Esophagus squamous epithelium (tissue), 5 donors: ENCODE measurements around the gene HS3ST2. TPM values are rescaled to one million over a fixed set of nuclear protein-coding genes. Genes with fewer than 3 reads are reported as not detected.

Source experiments
- DNase-seq: peaks from one replicate; lab custom pipeline; 2025; lab: John Stamatoyannopoulos, UW
- H3K27ac ChIP-seq, 4 donors: fragments of 200-600 bp; sonication (generic); one replicate each; pipeline ENCODE4 v1.5.1; 2016 to 2019; ENCODE audit warnings: mild to moderate bottlenecking in 1 of 4
- H3K27me3 ChIP-seq, 4 donors: fragments of 200-600 bp; sonication (generic); 1 replicate in 3 of 4; 2 replicates in 1 of 4; pipeline versions ENCODE4 v1.5.1 to v1.6.0; 2017 to 2021; ENCODE audit warnings: antibody characterized with exemption in 1 of 4
- H3K36me3 ChIP-seq, 3 donors: fragments of 200-600 bp; sonication (generic); one replicate each; pipeline ENCODE4 v1.5.1; 2016 to 2019
- H3K4me1 ChIP-seq, 3 donors: fragments of 200-600 bp; sonication (generic); one replicate each; pipeline ENCODE4 v1.5.1; 2017 to 2019
- H3K4me3 ChIP-seq, 4 donors: fragments of 200-600 bp; sonication (generic); 1 replicate in 3 of 4; 2 replicates in 1 of 4; pipeline ENCODE4 v1.5.1; 2016 to 2019; ENCODE audit warnings: mild to moderate bottlenecking in 2 of 4, moderate library complexity in 1 of 4
- H3K9me3 ChIP-seq, 3 donors: fragments of 200-600 bp; sonication (generic); one replicate each; pipeline ENCODE4 v1.5.1; 2016 to 2019
- CTCF ChIP-seq, 6 experiments: fragments of 450-650 bp in 4 of 6; fragments of 200-600 bp in 2 of 6; sonication (generic) in 2 of 6; IDR thresholded peaks; one replicate each; pipeline ENCODE4 v1.5.1; 2016 to 2019; ENCODE audit warnings: antibody characterized with exemption in 6 of 6, mild to moderate bottlenecking in 4 of 6, moderate library complexity in 4 of 6
- POLR2A ChIP-seq, 4 donors: fragments of 450-650 bp; IDR thresholded peaks; one replicate each; pipeline ENCODE4 v1.6.1; 2017; ENCODE audit warnings: antibody characterized with exemption in 4 of 4, mild to moderate bottlenecking in 4 of 4, moderate library complexity in 3 of 4
- WGBS, 2 donors: methylation state at CpG; one replicate each; pipeline ENCODE4 v1.1.5; 2018; 5-methylcytosine and 5-hydroxymethylcytosine counted together
- intact Hi-C: fragments of 100-400 bp; cut with DNase I; formaldehyde crosslinking; loops from one replicate; pipeline ENCODE4 v1.15.0; 2022
- total RNA-seq, 4 donors: library from RNA; depleted of rRNA; stranded (reverse); fragments of >200 nt; gene quantifications; one replicate each; pipeline ENCODE4 v1.1.0, GENCODE V29; 2016
- donor health status: DM: yes; HTN: yes; CAD: no.

Gene HS3ST2
- total RNA-seq, 4 donors from 2014 or later: 0.12 to 0.76 (median 0.30) TPM; not detected in 1

DNA sequence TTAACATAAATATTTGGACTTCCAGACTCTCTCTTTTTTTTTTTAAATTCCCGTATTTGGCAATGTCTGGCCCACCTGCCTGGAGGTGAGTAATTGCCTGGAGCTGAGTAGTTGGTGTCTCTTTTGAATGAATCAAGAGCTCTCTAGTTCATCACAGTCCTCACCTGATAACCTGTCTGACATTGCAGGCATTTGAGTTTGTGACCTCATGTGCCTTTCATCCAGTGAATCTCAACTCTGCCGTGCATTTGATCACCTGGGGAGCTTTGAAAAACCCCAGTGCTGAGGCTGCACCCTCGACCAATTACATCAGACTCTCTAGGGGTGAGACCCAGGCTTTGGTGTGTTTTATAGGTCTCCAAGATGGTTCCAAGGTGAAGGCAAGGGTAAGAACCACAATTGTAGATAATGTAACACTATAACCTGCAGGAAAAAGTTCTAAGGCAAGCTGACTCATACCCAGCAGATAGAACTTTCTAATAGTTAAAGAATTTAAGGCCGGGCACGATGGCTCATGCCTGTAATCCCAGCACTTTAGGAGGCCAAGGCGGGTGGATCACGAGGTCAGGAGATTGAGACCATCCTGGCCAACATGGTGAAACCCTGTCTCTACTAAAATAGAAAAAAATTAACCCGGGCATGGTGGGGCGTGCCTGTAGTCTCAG, 24.5 kb upstream of the HS3ST2 start:
- H3K4me3 ChIP-seq: no peak overlapping the region
- intact Hi-C loops: no loop called here
- no peak for TF ChIP-seq POLR2A (IDR thresholded peaks at IDR 0.05)
- no peak for TF ChIP-seq CTCF (IDR thresholded peaks at IDR 0.05)
- H3K9me3 ChIP-seq: peaks cover 2 to 5% (median 4%) of the 10 kb centered on the region in 3 donors
- DNase-seq: no peak
- H3K36me3 ChIP-seq: no peaks in the 10 kb centered on the region
- H3K27ac ChIP-seq: no peak overlapping the region
- no peaks in the 10 kb centered on the region for H3K27me3 ChIP-seq
- H3K4me1 ChIP-seq: no peaks in the 10 kb centered on the region
- WGBS, 2 donors: 54 to 74% methylated on average over 7 to 9 of the region's 9 CpGs

DNA sequence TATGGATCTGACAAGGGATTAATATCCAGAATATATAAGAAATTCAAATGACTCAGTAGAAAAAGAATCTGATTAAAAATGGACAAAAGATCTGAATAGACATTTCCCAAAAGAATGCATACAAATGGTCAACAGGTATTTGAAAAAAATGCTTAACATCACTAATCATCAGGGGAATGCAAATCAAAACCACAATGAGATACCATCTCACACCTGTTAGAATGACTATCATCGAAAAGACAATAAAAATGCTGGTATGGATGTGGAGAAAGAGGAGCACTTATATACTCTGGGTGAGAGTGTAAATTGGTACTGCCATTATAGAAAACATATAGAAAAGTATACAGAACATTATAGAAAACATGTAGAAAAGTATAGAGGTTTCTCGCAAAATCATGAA, 16.4 kb upstream of the HS3ST2 start:
- no peak overlapping the region for H3K4me3 ChIP-seq
- no peak for DNase-seq
- no peak for TF ChIP-seq CTCF (IDR thresholded peaks at IDR 0.05)
- intact Hi-C loops: no loop called here
- H3K27ac ChIP-seq: no peak overlapping the region
- peaks cover 5 to 11% (median 7%) of the 10 kb centered on the region in 3 donors for H3K9me3 ChIP-seq
- no peaks in the 10 kb centered on the region for H3K36me3 ChIP-seq
- 90 to 94% methylated on average over 2 of the region's 2 CpGs for WGBS, 2 donors
- H3K4me1 ChIP-seq: no peaks in the 10 kb centered on the region
- H3K27me3 ChIP-seq: peaks cover 0 to 10% (median 0%) of the 10 kb centered on the region in 4 donors

- H3K27me3 ChIP-seq: peaks cover 0 to 24% (median 0%) of the 10 kb centered on the region in 4 donors
- H3K4me1 ChIP-seq: no peaks in the 10 kb centered on the region
- no peak overlapping the region for H3K4me3 ChIP-seq
- TF ChIP-seq POLR2A (IDR thresholded peaks at IDR 0.05): no peak
- TF ChIP-seq CTCF (IDR thresholded peaks at IDR 0.05): no peak
- H3K27ac ChIP-seq: no peak overlapping the region
- intact Hi-C loops: no loop called here
- H3K36me3 ChIP-seq: no peaks in the 10 kb centered on the region
- peaks cover 5 to 10% (median 5%) of the 10 kb centered on the region in 3 donors for H3K9me3 ChIP-seq
- no peak for DNase-seq
- 59 to 71% methylated on average over 2 of the region's 2 CpGs for WGBS, 2 donors
Observed at GRCh38 chr16:22799113-22799512, 14.8 kb upstream of the HS3ST2 start.

DNA sequence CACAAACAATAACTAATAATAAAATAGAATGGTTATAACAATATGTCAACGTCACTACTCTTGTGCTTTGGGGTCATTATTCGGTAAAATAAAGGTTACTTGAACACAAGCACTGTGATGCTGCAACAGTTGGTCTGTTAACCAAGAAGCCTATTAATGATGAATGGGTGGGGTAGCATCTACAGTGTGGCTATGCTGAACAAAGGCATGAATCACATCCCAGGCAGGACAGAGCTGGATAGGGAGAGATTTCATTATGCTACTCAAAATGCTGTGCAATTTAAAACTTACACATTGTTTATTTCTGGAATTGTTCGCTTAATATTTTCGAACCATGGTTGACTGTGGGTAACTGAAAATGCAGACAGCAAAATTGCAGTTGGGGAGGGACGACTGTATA, 9.1 kb upstream of the HS3ST2 start:
- H3K9me3 ChIP-seq: no peaks in the 10 kb centered on the region
- no peak overlapping the region for H3K27ac ChIP-seq
- no peak for TF ChIP-seq CTCF (IDR thresholded peaks at IDR 0.05)
- no peaks in the 10 kb centered on the region for H3K36me3 ChIP-seq
- no peak overlapping the region for H3K4me3 ChIP-seq
- WGBS, 2 donors: 69 to 79% methylated on average over 5 of the region's 5 CpGs
- no peaks in the 10 kb centered on the region for H3K4me1 ChIP-seq
- H3K27me3 ChIP-seq: peaks cover 0 to 27% (median 0%) of the 10 kb centered on the region in 4 donors
- intact Hi-C loops: no loop called here
- no peak for DNase-seq

- TF ChIP-seq POLR2A (IDR thresholded peaks at IDR 0.05) (no peak), CTCF (IDR thresholded peaks at IDR 0.05) (no peak)
- intact Hi-C loops: no loop called here
- H3K4me3 ChIP-seq: no peak overlapping the region
- H3K9me3 ChIP-seq: no peaks in the 10 kb centered on the region
- peaks cover 0 to 27% (median 0%) of the 10 kb centered on the region in 4 donors for H3K27me3 ChIP-seq
- H3K27ac ChIP-seq: no peak overlapping the region
- no peak for DNase-seq
- no peaks in the 10 kb centered on the region for H3K4me1 ChIP-seq
- H3K36me3 ChIP-seq: no peaks in the 10 kb centered on the region
Observed at GRCh38 chr16:22805326-22805725, 8.6 kb upstream of the HS3ST2 start.
